HepG2 (cell line): ENCODE data around the gene KRTAP9-4.
"Not testable (repeated sequence)": the region's sequence is repeated elsewhere in the genome, so short reads cannot be mapped to it uniquely, and the experiment has no call there.

Experiments
- ATF3 ChIP-seq: sonication (generic); formaldehyde crosslinking; IDR thresholded peaks from 2 replicates; pipeline ENCODE4 v1.4.0; 2020; ENCODE audit warnings: missing genetic modification reagents
- KLF16 ChIP-seq, 2 experiments: sonication (generic) in 1 of 2; formaldehyde crosslinking in 1 of 2; IDR thresholded peaks; 2 replicates each; pipeline versions ENCODE4 v1.6.1 to v1.8.0; 2016 to 2023; ENCODE audit warnings: missing genetic modification reagents in 2 of 2, missing compliant biosample characterization in 1 of 2
- PBX2 ChIP-seq: IDR thresholded peaks from 2 replicates; pipeline ENCODE4 v1.6.1; 2016; ENCODE audit warnings: control low read depth
- POLR2A ChIP-seq, 2 experiments: IDR thresholded peaks; 2 replicates each; pipeline ENCODE4 v1.6.1; 2011; ENCODE audit warnings: low read depth in 2 of 2, low read length in 2 of 2, mild to moderate bottlenecking in 1 of 2, moderate library complexity in 1 of 2; ENCODE audit not compliant: insufficient read depth in 1 of 2
- SMARCE1 ChIP-seq: fragments of 450-650 bp; IDR thresholded peaks from 2 replicates; pipeline ENCODE4 v1.6.1; 2017; ENCODE audit warnings: borderline replicate concordance
- SNAPC4 ChIP-seq: sonication (generic); formaldehyde crosslinking; IDR thresholded peaks from 2 replicates; pipeline ENCODE4 v1.4.0; 2020; ENCODE audit warnings: mild to moderate bottlenecking, missing genetic modification reagents
- THAP11 ChIP-seq: IDR thresholded peaks from 2 replicates; pipeline ENCODE4 v1.6.1; 2016; ENCODE audit warnings: missing biosample characterization, missing genetic modification reagents
- ZSCAN31 ChIP-seq: sonication (generic); formaldehyde crosslinking; IDR thresholded peaks from 2 replicates; pipeline ENCODE4 v1.5.0; 2020; ENCODE audit warnings: low read depth, mild to moderate bottlenecking, missing genetic modification reagents
- ZZZ3 ChIP-seq: sonication (generic); formaldehyde crosslinking; IDR thresholded peaks from 2 replicates; pipeline ENCODE4 v1.4.0; 2020; ENCODE audit warnings: missing genetic modification reagents, mild to moderate bottlenecking, borderline replicate concordance

- not testable (repeated sequence) for TF ChIP-seq ATF3 (CRISPR knock-in tag); POLR2A (IDR thresholded peaks at IDR 0.05; ENCODE audit: insufficient read depth in 1 of 2, low read depth in 2 of 2, low read length in 2 of 2); SNAPC4 (CRISPR knock-in tag); PBX2 (CRISPR knock-in tag); THAP11 (CRISPR knock-in tag); ZZZ3 (CRISPR knock-in tag); SMARCE1; ZSCAN31 (CRISPR knock-in tag); KLF16 (CRISPR knock-in tag; IDR thresholded peaks at IDR 0.05)
Observed at GRCh38 chr17:41237116-41237515, 12.4 kb upstream of the KRTAP9-4 start.
